ENCODE data around the gene MFN2. TPM values are rescaled to one million over a fixed set of nuclear protein-coding genes. Genes with fewer than 3 reads are reported as not detected.
"Not testable (repeated sequence)": the region's sequence is repeated elsewhere in the genome, so short reads cannot be mapped to it uniquely, and the experiment has no call there.

MFN2 gene
- total RNA-seq (ENCODE audit: low replicate concordance) = 41.9 and 59.7 TPM in 2 replicates

GRCh38 chr1:11979851-11980675, at the start of gene MFN2:
Gene MFN2 (plus strand): TSS chr1:11980444. CDS start chr1:11989169, 8,725 bp downstream.
- DNase-seq (ENCODE audit: low read depth) = peak; percentile 95
- TF ChIP-seq, protein P1, sequence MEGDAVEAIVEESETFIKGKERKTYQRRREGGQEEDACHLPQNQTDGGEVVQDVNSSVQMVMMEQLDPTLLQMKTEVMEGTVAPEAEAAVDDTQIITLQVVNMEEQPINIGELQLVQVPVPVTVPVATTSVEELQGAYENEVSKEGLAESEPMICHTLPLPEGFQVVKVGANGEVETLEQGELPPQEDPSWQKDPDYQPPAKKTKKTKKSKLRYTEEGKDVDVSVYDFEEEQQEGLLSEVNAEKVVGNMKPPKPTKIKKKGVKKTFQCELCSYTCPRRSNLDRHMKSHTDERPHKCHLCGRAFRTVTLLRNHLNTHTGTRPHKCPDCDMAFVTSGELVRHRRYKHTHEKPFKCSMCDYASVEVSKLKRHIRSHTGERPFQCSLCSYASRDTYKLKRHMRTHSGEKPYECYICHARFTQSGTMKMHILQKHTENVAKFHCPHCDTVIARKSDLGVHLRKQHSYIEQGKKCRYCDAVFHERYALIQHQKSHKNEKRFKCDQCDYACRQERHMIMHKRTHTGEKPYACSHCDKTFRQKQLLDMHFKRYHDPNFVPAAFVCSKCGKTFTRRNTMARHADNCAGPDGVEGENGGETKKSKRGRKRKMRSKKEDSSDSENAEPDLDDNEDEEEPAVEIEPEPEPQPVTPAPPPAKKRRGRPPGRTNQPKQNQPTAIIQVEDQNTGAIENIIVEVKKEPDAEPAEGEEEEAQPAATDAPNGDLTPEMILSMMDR (IDR thresholded peaks at IDR 0.05; ENCODE audit: insufficient read depth, low read length) = no peak
- H3K4me3 ChIP-seq (ENCODE audit: low read depth, low read length) = peak within 1 kb of the TSS; percentile 95

DNA sequence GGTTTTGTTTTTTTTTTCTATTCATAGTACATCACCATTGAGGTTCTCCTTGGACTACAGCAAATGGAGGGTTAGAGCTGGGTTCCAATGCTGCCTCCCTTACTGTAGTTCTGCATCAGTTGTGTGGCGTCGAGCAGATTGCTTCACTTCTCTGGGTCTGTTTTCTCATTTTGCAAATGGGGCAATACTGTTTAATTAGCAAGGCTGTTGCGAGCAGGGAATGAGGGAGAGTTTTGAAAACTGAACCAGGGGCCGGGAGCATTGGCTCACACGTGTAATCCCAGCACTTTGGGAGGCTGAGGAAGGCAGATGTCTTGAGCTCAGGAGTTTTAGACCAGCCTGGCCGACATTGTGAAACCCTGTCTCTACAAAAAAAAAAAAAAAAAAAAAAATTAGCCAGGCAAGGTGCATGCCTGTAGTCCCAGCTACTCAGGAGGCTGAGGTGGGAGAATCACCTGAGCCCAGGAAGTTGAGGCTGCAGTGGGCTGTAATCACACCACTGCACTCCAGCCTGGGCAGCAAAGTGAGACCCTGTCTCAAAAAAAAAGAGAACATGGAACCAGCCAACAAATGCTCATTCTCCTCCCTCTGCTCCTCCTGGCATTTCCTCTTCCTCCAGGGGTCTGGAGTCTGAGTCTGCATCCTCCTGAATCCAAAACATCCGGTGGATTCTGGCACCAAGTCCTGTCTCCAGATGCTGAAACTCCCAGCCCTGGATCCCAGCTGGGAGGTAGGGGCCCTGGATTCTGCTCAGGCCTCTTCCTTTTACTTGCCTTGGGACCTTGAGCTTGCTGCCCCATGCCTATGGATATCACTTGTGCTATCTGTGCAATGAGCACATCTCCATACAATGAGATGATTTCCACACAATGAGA, 49.4 kb upstream of the MFN2 start:
- no peak overlapping the region for H3K4me3 ChIP-seq (ENCODE audit: low read depth, low read length)
- TF ChIP-seq, protein P1 (IDR thresholded peaks at IDR 0.05; ENCODE audit: insufficient read depth, low read length) = no peak
- DNase-seq (ENCODE audit: low read depth) = peak; percentile 68

- H3K4me3 ChIP-seq (ENCODE audit: low read depth, low read length) = no peak overlapping the region
- TF ChIP-seq, protein P1 (IDR thresholded peaks at IDR 0.05; ENCODE audit: insufficient read depth, low read length) = no peak
- no peak for DNase-seq (ENCODE audit: low read depth)
Observed at GRCh38 chr1:11931845-11932244, 48.4 kb upstream of the MFN2 start.

DNA sequence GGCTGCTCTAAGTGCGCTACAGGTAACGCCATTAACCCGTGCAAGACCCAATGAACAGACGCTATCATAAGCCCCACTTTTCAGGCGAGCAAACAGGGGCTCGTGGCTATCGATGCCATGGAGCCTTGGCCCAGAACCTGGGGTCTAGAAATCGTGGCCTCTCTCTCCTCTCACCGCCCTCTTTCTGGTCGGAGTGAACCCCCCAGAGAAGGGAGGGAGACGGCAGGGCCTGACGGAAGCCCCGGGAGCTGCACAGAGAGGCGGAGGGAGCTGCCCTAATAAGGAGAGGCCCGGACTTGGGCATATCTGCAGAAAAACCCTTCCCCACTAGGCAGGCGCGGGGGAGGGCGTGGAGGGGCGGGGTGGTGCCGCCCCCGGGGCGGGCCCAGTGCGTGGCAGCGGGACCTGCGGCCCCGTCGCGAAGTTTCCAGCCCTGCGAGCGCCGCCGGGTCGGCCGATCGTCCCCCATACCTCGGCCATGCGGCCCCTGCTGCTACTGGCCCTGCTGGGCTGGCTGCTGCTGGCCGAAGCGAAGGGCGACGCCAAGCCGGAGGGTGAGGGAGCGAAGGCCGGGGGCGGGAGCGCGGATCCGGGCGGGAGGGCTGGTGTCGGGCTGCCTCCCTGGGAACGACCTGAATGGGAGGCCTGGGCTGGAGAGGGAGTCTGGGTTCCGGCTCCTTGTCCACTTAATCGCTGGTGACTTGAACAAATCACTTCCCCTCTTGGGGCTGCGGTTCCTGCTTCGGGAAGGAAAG, 45.8 kb upstream of the MFN2 start, which contains the start of gene PLOD1:
Gene PLOD1, plus strand, starts transcription at position 416 of the 755 bp plus-strand sequence. Its CDS starts 63 bp downstream, at position 479.
- peak within 1 kb of the TSS; percentile 78 for H3K4me3 ChIP-seq (ENCODE audit: low read depth, low read length)
- DNase-seq (ENCODE audit: low read depth) = peak; percentile 83
- TF ChIP-seq, protein P1 (IDR thresholded peaks at IDR 0.05; ENCODE audit: insufficient read depth, low read length) = no peak

- H3K4me3 ChIP-seq (ENCODE audit: low read depth, low read length) = peak overlapping the region; percentile 78
- no peak for DNase-seq (ENCODE audit: low read depth)
- TF ChIP-seq, protein P1 (IDR thresholded peaks at IDR 0.05; ENCODE audit: insufficient read depth, low read length) = no peak
Observed at GRCh38 chr1:11935057-11935412, 45.2 kb upstream of the MFN2 start.

DNA sequence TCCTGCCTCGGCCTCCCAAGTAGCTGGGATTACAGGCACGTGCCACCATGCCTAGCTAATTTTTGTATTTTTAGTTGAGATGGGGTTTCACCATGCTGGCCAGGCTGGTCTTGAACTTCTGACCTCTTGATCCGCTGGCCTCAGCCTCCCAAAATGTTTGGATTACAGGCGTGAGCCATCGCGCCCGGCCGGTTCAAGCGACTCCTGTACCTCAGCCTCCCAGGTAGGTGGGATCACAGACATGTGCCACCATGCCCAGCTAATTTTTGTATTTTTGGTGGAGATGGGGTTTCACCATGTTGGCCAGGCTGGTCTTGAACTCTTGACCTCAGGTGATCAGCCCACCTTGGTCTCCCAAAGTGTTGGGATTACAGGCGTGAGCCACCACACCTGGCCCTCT, 44.5 kb upstream of the MFN2 start:
- DNase-seq (ENCODE audit: low read depth); H3K4me3 ChIP-seq (ENCODE audit: low read depth, low read length): not testable (repeated sequence)
